Measurements from ENCODE around the gene MED19.
"Not testable (repeated sequence)": the region's sequence is repeated elsewhere in the genome, so short reads cannot be mapped to it uniquely, and the experiment has no call there.

The MED19 gene

GRCh38 chr11:57703341-57703740 is 8.7 kb downstream of the MED19 start:
- no peak for DNase-seq

GRCh38 chr11:57700425-57700824 is 11.6 kb downstream of the MED19 start:
- DNase-seq = no peak

GRCh38 chr11:57699813-57700212 is 12.2 kb downstream of the MED19 start:
- DNase-seq = no peak

GRCh38 chr11:57698843-57699365 is 13.1 kb downstream of the MED19 start:
- no peak for DNase-seq

GRCh38 chr11:57690474-57690873 is 21.5 kb downstream of the MED19 start:
- not testable (repeated sequence) for DNase-seq

- DNase-seq = no peak
These were observed 30.8 kb downstream of the MED19 start for GRCh38 chr11:57681168-57681567.

- no peak for DNase-seq
These were observed 31.5 kb downstream of the MED19 start for GRCh38 chr11:57680552-57680874.

- DNase-seq = no peak
These were observed 32.6 kb downstream of the MED19 start for GRCh38 chr11:57679396-57679795.

- DNase-seq = no peak
These were observed 36.7 kb downstream of the MED19 start for GRCh38 chr11:57675176-57675941.

GRCh38 chr11:57674251-57674650 is 37.8 kb downstream of the MED19 start:
- no peak for DNase-seq

GRCh38 chr11:57668434-57668782 is 43.6 kb downstream of the MED19 start:
- DNase-seq = no peak

- peak; percentile 92 for DNase-seq
These were observed 44.1 kb downstream of the MED19 start, which contains the start of gene ZDHHC5 for GRCh38 chr11:57667736-57668433. Gene ZDHHC5 (plus strand): TSS chr11:57668114. CDS start chr11:57673091, 4,977 bp downstream.

- DNase-seq = peak; percentile 92
These were observed 44.8 kb downstream of the MED19 start for GRCh38 chr11:57667117-57667735.

GRCh38 chr11:57663975-57664374 is 48.0 kb downstream of the MED19 start:
- DNase-seq = no peak

- DNase-seq = no peak
These were observed 49.1 kb downstream of the MED19 start for GRCh38 chr11:57662893-57663292.

GRCh38 chr11:57659669-57660068 is 52.3 kb downstream of the MED19 start:
- DNase-seq = no peak

- no peak for DNase-seq
These were observed 54.0 kb downstream of the MED19 start for GRCh38 chr11:57658023-57658361.

GRCh38 chr11:57657194-57658022 is 54.6 kb downstream of the MED19 start, which contains the start of gene CLP1:
Gene CLP1 (plus strand): TSS chr11:57657762. CDS start chr11:57659477, 1,715 bp downstream.
- DNase-seq = peak; percentile 93

- DNase-seq = no peak
These were observed 55.2 kb downstream of the MED19 start for GRCh38 chr11:57656885-57657193.

All from NCI-H187 treated with DMSO at 0.1 percent for 48 hours (cell line).